Mesendoderm (in vitro differentiated cells): Measurements from ENCODE around the gene COPS3.

Source experiments
- DNase-seq: peaks from one replicate; pipeline ENCODE4 v3.0.0; 2013
- H2AK5ac ChIP-seq: 2 replicates; pipeline ENCODE4 v1.6.1; 2013; ENCODE audit warnings: low read length, inconsistent platforms
- H2BK120ac ChIP-seq: 2 replicates; pipeline ENCODE4 v1.6.1; 2013; ENCODE audit warnings: low read depth, mild to moderate bottlenecking, low read length, moderate library complexity, mixed read lengths
- H2BK15ac ChIP-seq: replicated peaks from 2 replicates; pipeline ENCODE4 v1.6.1; 2013; ENCODE audit warnings: low read depth, mild to moderate bottlenecking, moderate library complexity
- H2BK5ac ChIP-seq: 2 replicates; pipeline ENCODE4 v1.6.1; 2013; ENCODE audit warnings: low read length, inconsistent platforms
- H3K18ac ChIP-seq: 2 replicates; pipeline ENCODE4 v1.6.1; 2013; ENCODE audit warnings: mild to moderate bottlenecking, low read length, mixed read lengths
- H3K23ac ChIP-seq: one replicate; pipeline ENCODE4 v1.6.1; 2013; ENCODE audit warnings: low read length
- H3K27ac ChIP-seq: 2 replicates; pipeline ENCODE4 v1.5.1; 2013; ENCODE audit warnings: low read depth, mild to moderate bottlenecking, inconsistent platforms, low read length, moderate library complexity
- H3K27me3 ChIP-seq: 2 replicates; pipeline ENCODE4 v1.6.1; 2013; ENCODE audit warnings: low read length, control low read depth, mild to moderate bottlenecking, inconsistent platforms; ENCODE audit not compliant: insufficient read depth, poor library complexity
- H3K36me3 ChIP-seq: 2 replicates; pipeline ENCODE4 v1.6.1; 2013; ENCODE audit warnings: low read length, inconsistent platforms; ENCODE audit not compliant: control insufficient read depth, insufficient read depth
- H3K4ac ChIP-seq: one replicate; pipeline ENCODE4 v1.6.1; 2013; ENCODE audit warnings: low read depth, mild to moderate bottlenecking, low read length, moderate library complexity
- H3K4me1 ChIP-seq: 2 replicates; pipeline ENCODE4 v1.6.1; 2013; ENCODE audit warnings: low read depth, low read length, inconsistent platforms; ENCODE audit not compliant: control insufficient read depth
- H3K4me2 ChIP-seq: 2 replicates; pipeline ENCODE4 v1.6.1; 2013; ENCODE audit warnings: low read length
- H3K4me3 ChIP-seq: 2 replicates; pipeline ENCODE4 v1.5.1; 2013; ENCODE audit warnings: mild to moderate bottlenecking, low read length
- H3K56ac ChIP-seq: one replicate; pipeline ENCODE4 v1.6.1; 2013; ENCODE audit warnings: low read length
- H3K79me1 ChIP-seq: 2 replicates; pipeline ENCODE4 v1.6.1; 2013; ENCODE audit warnings: low read length, inconsistent platforms
- H3K79me2 ChIP-seq: 2 replicates; pipeline ENCODE4 v1.6.1; 2013; ENCODE audit warnings: mild to moderate bottlenecking, low read length; ENCODE audit not compliant: control insufficient read depth, insufficient read depth
- H3K9ac ChIP-seq: 2 replicates; pipeline ENCODE4 v1.6.1; 2013; ENCODE audit warnings: low read length, inconsistent platforms
- H4K5ac ChIP-seq: one replicate; pipeline ENCODE4 v1.6.1; 2013; ENCODE audit warnings: low read length
- H4K8ac ChIP-seq: one replicate; pipeline ENCODE4 v1.6.1; 2013; ENCODE audit warnings: low read depth, mild to moderate bottlenecking, control low read depth, low read length, moderate library complexity
- WGBS: extraction: QIAGEN DNeasy Blood & Tissue Kit; methylation state at CpG from one replicate; pipeline ENCODE4 v1.1.7; 2013; ENCODE audit warnings: low lambda C conversion rate, missing lambda C conversion rate; ENCODE audit not compliant: insufficient coverage; ENCODE audit errors: extremely low coverage; 5-methylcytosine and 5-hydroxymethylcytosine counted together

COPS3 gene

GRCh38 chr17:17298108-17298507, 17.1 kb upstream of the COPS3 start:
- Histone ChIP-seq H3K18ac (no peak overlapping the region), H3K4me1 (no peaks in the 10 kb centered on the region), H3K23ac (no peak overlapping the region), H3K79me1 (no peaks in the 10 kb centered on the region), H3K9ac (no peak overlapping the region), H4K8ac (no peak overlapping the region), H3K4ac (no peak overlapping the region), H2BK120ac (no peak overlapping the region), H2BK15ac (no peak overlapping the region), H4K5ac (no peak overlapping the region), H2AK5ac (no peak overlapping the region), H3K4me2 (no peak overlapping the region), H3K79me2 (no peaks in the 10 kb centered on the region), H2BK5ac (no peak overlapping the region), H3K36me3 (no peaks in the 10 kb centered on the region), H3K27ac (no peak overlapping the region), H3K27me3 (no peaks in the 10 kb centered on the region), H3K56ac (no peak overlapping the region), H3K4me3 (no peak overlapping the region)
- 83% methylated on average over 1 of the region's 3 CpGs for WGBS
- DNase-seq = no peak

- H3K9ac ChIP-seq = no peak overlapping the region
- H3K4me3 ChIP-seq = no peak overlapping the region
- H3K56ac ChIP-seq = no peak overlapping the region
- no peaks in the 10 kb centered on the region for H3K36me3 ChIP-seq
- H2BK15ac ChIP-seq = no peak overlapping the region
- H3K4me1 ChIP-seq = no peaks in the 10 kb centered on the region
- DNase-seq = no peak
- no peaks in the 10 kb centered on the region for H3K79me2 ChIP-seq
- no peak overlapping the region for H4K8ac ChIP-seq
- WGBS = no CpG with 5 or more reads among the region's 3 CpGs
- no peak overlapping the region for H3K4me2 ChIP-seq
- H3K79me1 ChIP-seq = no peaks in the 10 kb centered on the region
- no peak overlapping the region for H4K5ac ChIP-seq
- no peak overlapping the region for H2BK5ac ChIP-seq
- no peak overlapping the region for H3K4ac ChIP-seq
- H3K18ac ChIP-seq = no peak overlapping the region
- no peaks in the 10 kb centered on the region for H3K27me3 ChIP-seq
- no peak overlapping the region for H2BK120ac ChIP-seq
- no peak overlapping the region for H3K23ac ChIP-seq
- no peak overlapping the region for H2AK5ac ChIP-seq
- no peak overlapping the region for H3K27ac ChIP-seq
Measured at GRCh38 chr17:17297217-17297616, 16.2 kb upstream of the COPS3 start.

- Histone ChIP-seq H4K5ac (no peak overlapping the region), H3K56ac (no peak overlapping the region), H3K27me3 (no peaks in the 10 kb centered on the region), H4K8ac (no peak overlapping the region), H3K79me2 (no peaks in the 10 kb centered on the region), H3K36me3 (no peaks in the 10 kb centered on the region), H3K4me1 (no peaks in the 10 kb centered on the region), H3K9ac (no peak overlapping the region), H2AK5ac (no peak overlapping the region), H3K4ac (no peak overlapping the region), H2BK15ac (no peak overlapping the region), H3K23ac (no peak overlapping the region), H3K27ac (no peak overlapping the region), H3K79me1 (no peaks in the 10 kb centered on the region), H2BK120ac (no peak overlapping the region), H2BK5ac (no peak overlapping the region), H3K4me2 (no peak overlapping the region), H3K18ac (no peak overlapping the region), H3K4me3 (no peak overlapping the region)
- no CpG with 5 or more reads among the region's 4 CpGs for WGBS
- DNase-seq = no peak
Measured at GRCh38 chr17:17295141-17295540, 14.1 kb upstream of the COPS3 start.

GRCh38 chr17:17289701-17290100, 8.7 kb upstream of the COPS3 start:
- H3K79me1 ChIP-seq = no peaks in the 10 kb centered on the region
- no peak overlapping the region for H3K23ac ChIP-seq
- no CpG with 5 or more reads among the region's 7 CpGs for WGBS
- H3K27me3 ChIP-seq = no peaks in the 10 kb centered on the region
- no peak for DNase-seq
- H3K9ac ChIP-seq = no peak overlapping the region
- H3K4me2 ChIP-seq = no peak overlapping the region
- H3K18ac ChIP-seq = no peak overlapping the region
- H3K4me3 ChIP-seq = no peak overlapping the region
- H3K4me1 ChIP-seq = no peaks in the 10 kb centered on the region
- no peak overlapping the region for H2BK5ac ChIP-seq
- H2BK120ac ChIP-seq = no peak overlapping the region
- no peak overlapping the region for H3K56ac ChIP-seq
- no peak overlapping the region for H4K5ac ChIP-seq
- H3K36me3 ChIP-seq = no peaks in the 10 kb centered on the region
- H3K79me2 ChIP-seq = no peaks in the 10 kb centered on the region
- no peak overlapping the region for H3K27ac ChIP-seq
- H2AK5ac ChIP-seq = no peak overlapping the region
- H4K8ac ChIP-seq = no peak overlapping the region
- H2BK15ac ChIP-seq = no peak overlapping the region
- no peak overlapping the region for H3K4ac ChIP-seq

GRCh38 chr17:17289086-17289485, 8.0 kb upstream of the COPS3 start:
- no peak for DNase-seq
- Histone ChIP-seq H2BK5ac (no peak overlapping the region), H3K4me3 (no peak overlapping the region), H3K27ac (no peak overlapping the region), H2BK120ac (no peak overlapping the region), H3K36me3 (no peaks in the 10 kb centered on the region), H3K18ac (no peak overlapping the region), H3K79me2 (no peaks in the 10 kb centered on the region), H3K9ac (no peak overlapping the region), H2BK15ac (no peak overlapping the region), H3K23ac (no peak overlapping the region), H2AK5ac (no peak overlapping the region), H3K27me3 (no peaks in the 10 kb centered on the region), H4K5ac (no peak overlapping the region), H3K79me1 (no peaks in the 10 kb centered on the region), H3K56ac (no peak overlapping the region), H3K4me1 (no peaks in the 10 kb centered on the region), H3K4me2 (no peak overlapping the region), H4K8ac (no peak overlapping the region), H3K4ac (no peak overlapping the region)
- no CpG with 5 or more reads among the region's 4 CpGs for WGBS

GRCh38 chr17:17285951-17286350, 4.9 kb upstream of the COPS3 start:
- Histone ChIP-seq H3K18ac (no peak overlapping the region), H3K79me1 (no peaks in the 10 kb centered on the region), H3K4me1 (peaks cover 2% of the 10 kb centered on the region), H3K4me2 (no peak overlapping the region), H4K8ac (no peak overlapping the region), H3K36me3 (no peaks in the 10 kb centered on the region), H3K27me3 (no peaks in the 10 kb centered on the region), H3K4ac (no peak overlapping the region), H2BK15ac (no peak overlapping the region), H3K79me2 (no peaks in the 10 kb centered on the region), H2BK5ac (no peak overlapping the region), H2AK5ac (no peak overlapping the region), H3K27ac (no peak overlapping the region), H2BK120ac (no peak overlapping the region), H4K5ac (no peak overlapping the region), H3K9ac (no peak overlapping the region), H3K23ac (no peak overlapping the region), H3K56ac (no peak overlapping the region), H3K4me3 (no peak overlapping the region)
- no peak for DNase-seq
- WGBS = no CpG with 5 or more reads among the region's 5 CpGs
